NAMALWA (cell line): ENCODE results near the gene SMAD3.

Experiments
- DNase-seq: peaks from one replicate; pipeline ENCODE4 v3.0.0-alpha.2; 2015; ENCODE audit warnings: low spot score

SMAD3 gene

GRCh38 chr15:67180514-67181191 lies 115.3 kb downstream of the SMAD3 start:
- DNase-seq: no peak

GRCh38 chr15:67181221-67181639 lies 115.8 kb downstream of the SMAD3 start:
- DNase-seq: no peak

GRCh38 chr15:67183443-67184169 lies 118.2 kb downstream of the SMAD3 start:
- no peak for DNase-seq

DNA sequence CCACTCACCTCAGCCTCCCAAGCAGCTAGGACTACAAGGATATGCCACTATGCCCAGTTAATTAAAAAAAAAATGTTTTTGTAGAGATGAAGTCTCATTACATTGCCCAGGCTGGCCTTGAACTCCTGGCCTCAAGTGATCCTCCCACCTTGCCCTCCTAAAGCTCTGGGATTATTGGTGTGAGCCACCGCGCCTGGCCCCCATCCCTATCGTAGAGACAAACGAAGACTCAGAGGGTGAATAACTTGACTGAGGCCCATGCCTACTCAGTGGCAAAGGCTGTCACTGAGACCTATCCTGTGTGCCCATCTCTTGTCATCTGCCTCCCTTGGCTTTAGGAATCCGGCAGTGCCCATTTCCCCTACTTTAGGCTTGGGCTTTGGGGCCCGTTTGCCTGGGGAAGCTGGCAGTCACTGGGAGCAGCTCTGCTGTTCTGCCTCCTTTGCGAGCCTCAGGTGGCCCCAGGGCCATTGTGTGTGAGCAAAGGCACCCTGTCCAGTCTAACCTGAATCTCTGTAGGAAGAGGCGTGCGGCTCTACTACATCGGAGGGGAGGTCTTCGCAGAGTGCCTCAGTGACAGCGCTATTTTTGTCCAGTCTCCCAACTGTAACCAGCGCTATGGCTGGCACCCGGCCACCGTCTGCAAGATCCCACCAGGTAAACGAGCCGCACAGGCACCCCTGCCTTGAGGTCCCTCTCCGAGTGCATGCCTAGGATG lies 119.0 kb downstream of the SMAD3 start:
- DNase-seq: no peak

DNA sequence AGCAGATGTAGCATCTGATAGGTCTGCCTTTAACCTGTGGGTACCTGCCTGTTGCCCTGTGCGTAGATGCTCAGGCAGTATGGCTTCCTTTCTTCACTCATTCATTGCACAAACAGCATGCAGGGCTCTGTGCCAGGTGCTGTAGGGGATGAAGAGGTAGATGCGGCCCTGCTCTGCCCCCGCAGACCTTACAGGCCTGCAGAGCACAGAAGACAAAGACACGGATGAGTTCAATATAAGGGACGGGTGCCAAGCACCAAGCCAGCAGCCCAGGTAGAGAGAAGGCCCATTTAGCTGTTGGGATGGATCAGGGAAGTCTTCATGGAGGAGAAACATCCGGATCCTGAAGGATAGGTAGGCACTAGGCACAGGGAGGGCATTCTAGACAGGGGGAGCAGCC lies 119.6 kb downstream of the SMAD3 start:
- DNase-seq: no peak

- no peak for DNase-seq
These were observed 120.3 kb downstream of the SMAD3 start for GRCh38 chr15:67185621-67186225.

DNA sequence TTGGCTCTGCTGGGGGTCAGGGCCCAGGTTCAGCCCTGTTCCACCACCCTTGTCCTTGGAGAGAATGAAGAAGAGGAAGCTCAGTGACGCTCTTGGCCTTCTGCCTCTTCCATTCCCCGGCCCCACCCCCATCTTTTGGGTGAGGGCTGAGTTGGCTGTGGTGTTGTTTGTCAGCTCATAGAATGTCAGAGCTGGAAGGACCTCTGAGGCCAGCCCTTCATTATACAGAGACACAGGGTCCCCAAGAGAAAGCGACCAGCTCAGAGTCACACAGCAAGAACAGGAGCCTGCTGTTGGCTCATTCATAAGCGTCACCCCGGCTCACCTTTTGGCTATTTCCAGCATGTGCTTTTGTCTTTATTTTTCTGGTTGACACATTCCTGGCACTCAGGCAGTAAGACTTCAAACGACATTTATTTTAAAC lies 120.8 kb downstream of the SMAD3 start:
- DNase-seq: no peak

GRCh38 chr15:67186688-67187087 lies 121.3 kb downstream of the SMAD3 start:
- DNase-seq: no peak

DNA sequence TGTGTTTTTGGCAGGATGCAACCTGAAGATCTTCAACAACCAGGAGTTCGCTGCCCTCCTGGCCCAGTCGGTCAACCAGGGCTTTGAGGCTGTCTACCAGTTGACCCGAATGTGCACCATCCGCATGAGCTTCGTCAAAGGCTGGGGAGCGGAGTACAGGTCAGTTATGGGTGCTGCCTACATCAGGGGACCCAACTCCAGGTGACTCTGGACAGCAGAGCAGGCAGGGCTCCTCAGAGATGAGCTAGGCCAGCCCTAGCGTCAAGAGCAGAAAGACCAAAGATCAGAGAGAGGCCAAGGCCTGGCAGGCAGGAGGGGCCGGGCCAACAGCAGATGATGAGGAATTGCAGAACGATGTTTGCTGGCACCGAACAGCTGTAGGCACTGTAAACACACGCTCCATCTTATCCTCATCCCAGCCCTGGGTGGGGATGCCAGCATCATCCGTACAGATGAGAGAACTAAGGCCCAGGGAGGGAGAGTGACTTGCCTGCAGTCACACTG lies 122.0 kb downstream of the SMAD3 start:
- no peak for DNase-seq

DNA sequence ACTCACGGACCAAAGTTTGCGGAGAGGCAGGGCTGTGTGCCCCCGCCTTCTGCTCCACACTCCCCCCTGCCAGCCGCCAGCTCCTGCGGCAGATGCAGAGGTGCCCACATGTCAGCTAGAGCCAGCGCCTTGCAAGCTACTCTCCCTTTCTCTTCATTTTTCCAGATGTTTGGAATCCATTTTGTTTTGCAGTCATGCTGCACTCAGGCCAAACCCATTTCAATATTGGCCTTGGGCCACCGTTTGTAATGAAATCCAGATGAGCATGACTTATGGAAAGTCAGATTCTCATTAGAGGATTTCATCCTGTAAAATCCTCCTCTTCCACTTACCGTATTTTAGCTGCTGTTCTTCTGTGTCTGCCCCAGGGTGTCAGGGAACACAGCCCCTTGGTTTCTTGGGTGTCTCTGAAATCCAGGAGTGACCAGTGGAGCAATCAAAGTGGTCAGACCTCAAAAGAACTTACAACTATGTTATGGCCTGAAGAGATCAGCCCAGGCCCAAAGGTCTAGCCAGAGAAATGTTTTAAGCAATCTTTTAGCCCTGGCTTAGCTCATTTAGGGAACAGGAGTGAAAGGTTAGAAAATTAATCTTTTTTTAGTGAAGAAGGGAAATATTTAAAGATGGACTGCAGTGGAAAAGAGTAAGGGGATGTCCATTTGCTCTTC lies 123.3 kb downstream of the SMAD3 start:
- no peak for DNase-seq

GRCh38 chr15:67189326-67190051 lies 124.1 kb downstream of the SMAD3 start:
- DNase-seq: no peak

DNA sequence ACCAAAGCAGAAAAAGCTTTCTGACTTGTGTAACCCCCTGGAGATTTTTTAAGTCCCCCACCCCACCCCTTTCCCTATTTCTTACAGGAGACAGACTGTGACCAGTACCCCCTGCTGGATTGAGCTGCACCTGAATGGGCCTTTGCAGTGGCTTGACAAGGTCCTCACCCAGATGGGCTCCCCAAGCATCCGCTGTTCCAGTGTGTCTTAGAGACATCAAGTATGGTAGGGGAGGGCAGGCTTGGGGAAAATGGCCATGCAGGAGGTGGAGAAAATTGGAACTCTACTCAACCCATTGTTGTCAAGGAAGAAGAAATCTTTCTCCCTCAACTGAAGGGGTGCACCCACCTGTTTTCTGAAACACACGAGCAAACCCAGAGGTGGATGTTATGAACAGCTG lies 124.9 kb downstream of the SMAD3 start:
- no peak for DNase-seq

DNA sequence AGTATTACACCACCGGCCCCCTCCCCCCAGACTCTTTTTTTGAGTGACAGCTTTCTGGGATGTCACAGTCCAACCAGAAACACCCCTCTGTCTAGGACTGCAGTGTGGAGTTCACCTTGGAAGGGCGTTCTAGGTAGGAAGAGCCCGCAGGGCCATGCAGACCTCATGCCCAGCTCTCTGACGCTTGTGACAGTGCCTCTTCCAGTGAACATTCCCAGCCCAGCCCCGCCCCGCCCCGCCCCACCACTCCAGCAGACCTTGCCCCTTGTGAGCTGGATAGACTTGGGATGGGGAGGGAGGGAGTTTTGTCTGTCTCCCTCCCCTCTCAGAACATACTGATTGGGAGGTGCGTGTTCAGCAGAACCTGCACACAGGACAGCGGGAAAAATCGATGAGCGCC lies 125.4 kb downstream of the SMAD3 start:
- DNase-seq: no peak

DNA sequence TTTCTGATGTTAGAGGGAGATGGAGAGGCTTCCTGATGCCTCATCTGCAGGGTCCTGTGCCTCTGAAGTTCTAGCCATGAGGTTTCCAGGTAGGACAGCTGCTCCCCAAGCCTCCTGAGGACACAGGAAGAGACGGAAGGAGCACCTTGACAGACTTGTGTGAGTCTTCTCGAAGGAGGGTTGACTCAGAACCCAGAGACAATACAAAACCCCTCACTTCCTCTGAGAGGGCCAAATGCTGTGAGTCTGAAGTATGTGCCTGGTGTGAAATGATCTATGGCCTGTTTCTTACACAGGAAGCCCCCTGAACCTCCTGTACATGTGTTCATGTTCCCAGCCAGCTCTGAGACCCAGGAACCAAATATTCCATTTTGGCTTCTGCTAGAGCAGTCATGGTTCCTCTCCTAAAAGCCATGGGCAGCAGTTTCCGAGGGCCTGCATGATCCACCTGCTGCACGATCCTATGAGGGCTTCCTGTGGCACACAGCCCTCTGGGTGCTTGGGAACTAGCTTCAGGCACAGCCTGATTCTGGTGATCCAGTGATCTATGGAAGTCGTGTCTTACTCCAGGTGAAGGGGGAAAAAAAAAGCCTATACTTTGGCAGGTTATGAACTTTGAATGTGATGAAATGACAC lies 126.9 kb downstream of the SMAD3 start:
- no peak for DNase-seq

GRCh38 chr15:67193223-67193990 lies 128.0 kb downstream of the SMAD3 start:
- DNase-seq: no peak

- DNase-seq: no peak
These were observed 129.0 kb downstream of the SMAD3 start for GRCh38 chr15:67194171-67195114.

DNA sequence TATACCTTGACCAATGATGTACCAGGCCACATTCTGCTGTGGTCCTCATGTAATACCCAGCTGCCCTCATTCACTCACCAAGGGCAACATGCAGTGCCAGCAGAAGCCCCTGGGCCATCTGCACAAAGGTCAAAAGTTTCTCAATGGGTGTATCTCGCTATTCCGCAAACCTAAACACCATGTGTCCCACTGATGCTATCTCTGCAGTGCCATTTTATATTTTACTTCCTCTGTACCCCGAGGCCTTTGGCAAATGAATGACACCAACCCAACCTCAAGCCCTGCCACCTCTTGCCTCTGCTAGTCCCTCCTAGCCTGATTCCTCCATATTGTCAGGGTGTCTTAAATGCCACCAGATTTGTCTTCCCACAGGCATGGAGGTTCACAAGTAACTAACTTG lies 129.9 kb downstream of the SMAD3 start:
- no peak for DNase-seq

DNA sequence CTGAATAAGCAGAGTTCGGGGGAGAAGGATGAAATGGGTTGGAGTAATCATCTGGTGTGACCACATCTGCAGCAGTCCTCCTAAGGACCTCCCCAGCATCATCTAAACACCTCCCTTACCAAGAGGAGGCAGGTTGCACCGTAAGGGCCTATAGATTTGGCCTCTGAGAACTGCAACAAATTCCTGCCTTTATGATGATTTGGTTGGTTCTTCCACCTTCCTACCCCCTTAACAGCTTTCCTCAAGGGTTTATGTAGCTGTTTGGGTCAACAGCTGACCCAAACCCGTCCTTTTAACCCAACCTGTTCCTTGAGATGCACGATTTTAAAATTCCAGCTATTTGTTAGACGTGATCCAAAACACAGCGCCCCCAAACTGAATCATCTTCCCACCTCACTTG lies 130.8 kb downstream of the SMAD3 start:
- no peak for DNase-seq
